Sigmoid colon (tissue), 7 donors: ENCODE results near the gene TNPO1. TPM values are rescaled to one million over a fixed set of nuclear protein-coding genes. Genes with fewer than 3 reads are reported as not detected.
A peak's percentile ranks its signal among the peaks of the same experiment; 100 is the strongest.

Experiments
- DNase-seq: peaks from one replicate; pipeline ENCODE4 v3.0.0-alpha.2; 2019
- H3K27ac ChIP-seq, 4 donors: fragments of 200-600 bp; sonication (generic); one replicate each; pipeline ENCODE4 v1.5.1; 2016 to 2019; ENCODE audit warnings: mild to moderate bottlenecking in 1 of 4
- H3K27me3 ChIP-seq, 3 donors: fragments of 200-600 bp; sonication (generic); one replicate each; pipeline ENCODE4 v1.5.1; 2019; ENCODE audit warnings: mild to moderate bottlenecking in 1 of 3
- H3K36me3 ChIP-seq, 4 donors: fragments of 200-600 bp; sonication (generic); one replicate each; pipeline ENCODE4 v1.5.1; 2016 to 2019
- H3K4me1 ChIP-seq, 4 donors: fragments of 200-600 bp; sonication (generic); one replicate each; pipeline ENCODE4 v1.5.1; 2017 to 2019
- H3K4me3 ChIP-seq, 4 donors: fragments of 200-600 bp; sonication (generic); one replicate each; pipeline ENCODE4 v1.5.1; 2017 to 2019; ENCODE audit warnings: mild to moderate bottlenecking in 2 of 4, moderate library complexity in 1 of 4
- H3K9me3 ChIP-seq, 4 donors: fragments of 200-600 bp in 3 of 4; sonication (generic) in 3 of 4; one replicate each; pipeline versions ENCODE4 v1.5.1 to v1.6.1; 2013 to 2019
- CTCF ChIP-seq, 4 experiments: fragments of 450-650 bp in 3 of 4; fragments of 200-600 bp in 1 of 4; IDR thresholded peaks; one replicate each; pipeline ENCODE4 v1.5.1; 2016 to 2019; ENCODE audit warnings: antibody characterized with exemption in 4 of 4, mild to moderate bottlenecking in 3 of 4, moderate library complexity in 2 of 4
- EP300 ChIP-seq, 4 donors: sonication (generic); formaldehyde crosslinking; IDR thresholded peaks; one replicate each; pipeline ENCODE4 v1.6.1; 2017; ENCODE audit warnings: antibody characterized with exemption in 4 of 4
- POLR2A ChIP-seq, 2 donors: fragments of 450-650 bp; IDR thresholded peaks; one replicate each; pipeline ENCODE4 v1.6.1; 2016; ENCODE audit warnings: antibody characterized with exemption in 2 of 2, mild to moderate bottlenecking in 2 of 2, moderate library complexity in 2 of 2
- POLR2AphosphoS5 ChIP-seq, 4 donors: sonication (generic); formaldehyde crosslinking; IDR thresholded peaks; one replicate each; pipeline ENCODE4 v1.6.1; 2017; ENCODE audit warnings: antibody characterized with exemption in 4 of 4
- WGBS, 2 donors: extraction: QIAGEN DNeasy Blood & Tissue Kit; methylation state at CpG; one replicate each; pipeline ENCODE4 v1.1.7; 2013; 5-methylcytosine and 5-hydroxymethylcytosine counted together
- intact Hi-C: fragments of 100-400 bp; cut with DNase I; formaldehyde crosslinking; loops from one replicate; pipeline ENCODE4 v1.15.1; 2023
- polyA plus RNA-seq, 3 donors: library from polyadenylated mRNA; stranded (reverse); fragments of 200-250 nt; gene quantifications; one replicate each; pipeline ENCODE4 v1.2.3, GENCODE V29; 2013
- total RNA-seq, 4 donors: library from RNA; depleted of rRNA; stranded (reverse); fragments of >200 nt; gene quantifications; one replicate each; pipeline ENCODE4 v1.1.0, GENCODE V29; 2016
- donor health status: healthy with polysubstance abuse.
- donor health status: Bipolar disorder and iron deficiency.
- donor health status: healthy.

Gene TNPO1
- total and polyA plus RNA-seq, 7 donors = 18.6 to 145 (median 86.2) TPM

GRCh38 chr5:72811849-72812248 is 4.6 kb upstream of the TNPO1 start:
- no peaks in the 10 kb centered on the region for H3K36me3 ChIP-seq
- peaks cover 0 to 11% (median 5%) of the 10 kb centered on the region in 4 donors for H3K4me1 ChIP-seq
- WGBS, 2 donors = 83 to 84% methylated on average over 1 of the region's 1 CpG
- H3K4me3 ChIP-seq = no peak overlapping the region
- TF ChIP-seq POLR2A (IDR thresholded peaks at IDR 0.05) = no peak
- no peak for TF ChIP-seq POLR2AphosphoS5 (IDR thresholded peaks at IDR 0.05)
- no peak for TF ChIP-seq EP300 (IDR thresholded peaks at IDR 0.05)
- TF ChIP-seq CTCF (IDR thresholded peaks at IDR 0.05) = no peak
- no peak overlapping the region for H3K27ac ChIP-seq
- H3K27me3 ChIP-seq = no peaks in the 10 kb centered on the region
- H3K9me3 ChIP-seq = peaks cover 0 to 5% (median 0%) of the 10 kb centered on the region in 4 donors
- intact Hi-C loops = loop anchor here (10.0 kb wide), 1 partner anchor 87 kb away; no protein-coding TSS in a partner anchor
- no peak for DNase-seq

GRCh38 chr5:72812488-72812887 is 4.0 kb upstream of the TNPO1 start:
- intact Hi-C loops = loop anchor here (10.0 kb wide), 1 partner anchor 88 kb away; no protein-coding TSS in a partner anchor
- Histone ChIP-seq H3K27me3 (no peaks in the 10 kb centered on the region), H3K4me3 (no peak overlapping the region), H3K36me3 (no peaks in the 10 kb centered on the region), H3K27ac (no peak overlapping the region), H3K4me1 (peaks cover 0 to 11% (median 5%) of the 10 kb centered on the region in 4 donors), H3K9me3 (peaks cover 0 to 5% (median 0%) of the 10 kb centered on the region in 4 donors)
- 86 to 91% methylated on average over 1 of the region's 1 CpG for WGBS, 2 donors
- TF ChIP-seq EP300 (IDR thresholded peaks at IDR 0.05) = no peak
- TF ChIP-seq POLR2AphosphoS5 (IDR thresholded peaks at IDR 0.05) = no peak
- no peak for TF ChIP-seq POLR2A (IDR thresholded peaks at IDR 0.05)
- TF ChIP-seq CTCF (IDR thresholded peaks at IDR 0.05) = no peak
- DNase-seq = no peak

- H3K27ac ChIP-seq = no peak overlapping the region
- H3K36me3 ChIP-seq = no peaks in the 10 kb centered on the region
- no peaks in the 10 kb centered on the region for H3K27me3 ChIP-seq
- H3K4me3 ChIP-seq = no peak overlapping the region
- DNase-seq = no peak
- intact Hi-C loops = loop anchor here (10.0 kb wide), 1 partner anchor 89 kb away; no protein-coding TSS in a partner anchor
- TF ChIP-seq CTCF (IDR thresholded peaks at IDR 0.05) (no peak), POLR2A (IDR thresholded peaks at IDR 0.05) (no peak), EP300 (IDR thresholded peaks at IDR 0.05) (no peak), POLR2AphosphoS5 (IDR thresholded peaks at IDR 0.05) (no peak)
- peaks cover 0 to 26% (median 19%) of the 10 kb centered on the region in 4 donors for H3K4me1 ChIP-seq
- peaks cover 0 to under 1% (median 0%) of the 10 kb centered on the region in 4 donors for H3K9me3 ChIP-seq
These were observed 2.4 kb upstream of the TNPO1 start for GRCh38 chr5:72814104-72814503.

GRCh38 chr5:72814864-72815263 is 1.6 kb upstream of the TNPO1 start:
- H3K27ac ChIP-seq = peak overlapping the region; percentile 94 to 98 (median 96)

More at GRCh38 chr5:72814864-72815263, 1.6 kb upstream of the TNPO1 start:
- 88 to 90% methylated on average over 1 of the region's 1 CpG for WGBS, 2 donors
- intact Hi-C loops = loop anchor here (10.0 kb wide), 1 partner anchor 90 kb away; no protein-coding TSS in a partner anchor
- H3K4me1 ChIP-seq = peaks cover 0 to 29% (median 24%) of the 10 kb centered on the region in 4 donors
- H3K36me3 ChIP-seq = no peaks in the 10 kb centered on the region
- no peak overlapping the region for H3K4me3 ChIP-seq
- no peaks in the 10 kb centered on the region for H3K9me3 ChIP-seq
- no peak for DNase-seq
- no peaks in the 10 kb centered on the region for H3K27me3 ChIP-seq
- TF ChIP-seq POLR2AphosphoS5 (IDR thresholded peaks at IDR 0.05) = no peak
- no peak for TF ChIP-seq CTCF (IDR thresholded peaks at IDR 0.05)
- no peak for TF ChIP-seq POLR2A (IDR thresholded peaks at IDR 0.05)
- TF ChIP-seq EP300 (IDR thresholded peaks at IDR 0.05) = no peak
